ENCODE results near the gene CNIH3.

GRCh38 chr1:224607188-224608148, 8.6 kb upstream of the CNIH3 start:
- no peak for TF ChIP-seq CTCF (IDR thresholded peaks at IDR 0.05)
- TF ChIP-seq EZH2 (IDR thresholded peaks at IDR 0.05; ENCODE audit: borderline replicate concordance, insufficient read depth, low read depth, low read length, poor library complexity, severe bottlenecking): no peak

Measured in B cell (primary cell).